HepG2 (cell line): ENCODE data around the gene DPH2. TPM values are rescaled to one million over a fixed set of nuclear protein-coding genes. Genes with fewer than 3 reads are reported as not detected.

Experiments
- ATF1 ChIP-seq: IDR thresholded peaks from 2 replicates; pipeline ENCODE4 v1.6.1; 2016; ENCODE audit warnings: mild to moderate bottlenecking, control low read depth
- ATF3 ChIP-seq: sonication (generic); formaldehyde crosslinking; IDR thresholded peaks from 2 replicates; pipeline ENCODE4 v1.4.0; 2020; ENCODE audit warnings: missing genetic modification reagents
- EHMT2 ChIP-seq: fragments of 200-600 bp; sonication (generic); IDR thresholded peaks from 2 replicates; pipeline ENCODE4 v1.7.0; 2017; ENCODE audit warnings: antibody characterized with exemption, low read depth, low read length, borderline replicate concordance
- GLMP ChIP-seq: sonication (generic); formaldehyde crosslinking; IDR thresholded peaks from 2 replicates; pipeline ENCODE4 v1.9.0; 2021; ENCODE audit warnings: missing genetic modification reagents, mild to moderate bottlenecking, borderline replicate concordance
- HOXA7 ChIP-seq: sonication (generic); formaldehyde crosslinking; IDR thresholded peaks from 2 replicates; pipeline ENCODE4 v1.8.1; 2022; ENCODE audit warnings: mild to moderate bottlenecking, missing genetic modification reagents, moderate library complexity
- HOXA9 ChIP-seq: sonication (generic); formaldehyde crosslinking; IDR thresholded peaks from 2 replicates; pipeline ENCODE4 v1.8.1; 2022; ENCODE audit warnings: missing genetic modification reagents, mild to moderate bottlenecking, moderate library complexity, borderline replicate concordance
- MED13 ChIP-seq: sonication (generic); formaldehyde crosslinking; IDR thresholded peaks from 2 replicates; pipeline ENCODE4 v1.5.0; 2020; ENCODE audit warnings: missing genetic modification reagents
- MTF2 ChIP-seq: sonication (generic); formaldehyde crosslinking; IDR thresholded peaks from 2 replicates; pipeline ENCODE4 v1.5.0; 2020; ENCODE audit warnings: missing genetic modification reagents, borderline replicate concordance
- MXI1 ChIP-seq: IDR thresholded peaks from 3 replicates; pipeline ENCODE4 v1.6.1; 2012; ENCODE audit warnings: low read depth, low read length, inconsistent platforms, borderline replicate concordance
- MYC ChIP-seq: sonication (generic); formaldehyde crosslinking; IDR thresholded peaks from 2 replicates; pipeline ENCODE4 v1.9.0; 2021; ENCODE audit warnings: missing genetic modification reagents, borderline replicate concordance
- NFKB2 ChIP-seq: sonication (generic); formaldehyde crosslinking; IDR thresholded peaks from 2 replicates; pipeline ENCODE4 v1.4.0; 2020; ENCODE audit warnings: missing genetic modification reagents, borderline replicate concordance
- PHF8 ChIP-seq: sonication (generic); formaldehyde crosslinking; IDR thresholded peaks from 2 replicates; pipeline ENCODE4 v1.5.0; 2020; ENCODE audit warnings: missing genetic modification reagents
- PRDM4 ChIP-seq: sonication (generic); formaldehyde crosslinking; IDR thresholded peaks from 2 replicates; pipeline ENCODE4 v1.9.0; 2021; ENCODE audit warnings: missing genetic modification reagents, borderline replicate concordance
- SMC3 ChIP-seq: IDR thresholded peaks from 2 replicates; pipeline ENCODE4 v1.6.1; 2011; ENCODE audit warnings: low read length, improper control_type of control experiment
- ZBTB20 ChIP-seq: sonication (generic); formaldehyde crosslinking; IDR thresholded peaks from 2 replicates; pipeline ENCODE4 v1.8.1; 2023; ENCODE audit warnings: missing genetic modification reagents, low read depth, mild to moderate bottlenecking, borderline replicate concordance
- ZKSCAN5 ChIP-seq: sonication (generic); formaldehyde crosslinking; IDR thresholded peaks from 2 replicates; pipeline ENCODE4 v1.5.1; 2020; ENCODE audit warnings: mild to moderate bottlenecking, missing genetic modification reagents
- ZNF12 ChIP-seq: sonication (generic); formaldehyde crosslinking; IDR thresholded peaks from 2 replicates; pipeline ENCODE4 v1.5.0; 2020; ENCODE audit warnings: missing genetic modification reagents
- ZNF264 ChIP-seq: sonication (generic); formaldehyde crosslinking; IDR thresholded peaks from 2 replicates; pipeline ENCODE4 v1.4.0; 2020; ENCODE audit warnings: missing genetic modification reagents
- polyA plus RNA-seq, 8 experiments: library from polyadenylated mRNA; depleted of rRNA in 3 of 8; stranded (reverse) in 7 of 8; unstranded in 1 of 8; fragments of >200 nt; fragmentation: Illumina TruSeq in 4 of 8; extraction: Trizol in 4 of 8; gene quantifications; 2 replicates each; pipeline versions ENCODE4 v1.2.1 to v1.2.3, GENCODE V29; 2011 to 2016; ENCODE audit warnings: low read depth in 4 of 8, missing spikeins in 1 of 8, mixed read lengths in 1 of 8; ENCODE audit not compliant: insufficient read depth in 1 of 8
- total RNA-seq, 5 experiments: library from RNA; depleted of rRNA; stranded (reverse); fragments of >200 nt; fragmentation: Illumina TruSeq; extraction: Trizol; gene quantifications; 2 replicates each; pipeline ENCODE4 v1.2.3, GENCODE V29; 2016; ENCODE audit warnings: low read depth in 1 of 5
- TF ChIP-seq, protein P1 (sequence below): sonication (generic); formaldehyde crosslinking; IDR thresholded peaks from 2 replicates; pipeline ENCODE4 v1.4.0; 2020; ENCODE audit warnings: missing genetic modification reagents
- TF ChIP-seq, protein P2 (sequence below): sonication (generic); formaldehyde crosslinking; IDR thresholded peaks from 2 replicates; pipeline ENCODE4 v1.4.0; 2020; ENCODE audit warnings: missing genetic modification reagents
- TF ChIP-seq, protein P3 (sequence below): sonication (generic); formaldehyde crosslinking; conservative IDR thresholded peaks from 2 replicates; pipeline ENCODE4 v1.4.0; 2020; ENCODE audit warnings: missing genetic modification reagents

The DPH2 gene
- total and polyA plus RNA-seq, 2 of the 13 experiments (the other 11 are each of a cell fraction or from before 2014, with no cell fraction given): 32.2 to 38.3 TPM

DNA sequence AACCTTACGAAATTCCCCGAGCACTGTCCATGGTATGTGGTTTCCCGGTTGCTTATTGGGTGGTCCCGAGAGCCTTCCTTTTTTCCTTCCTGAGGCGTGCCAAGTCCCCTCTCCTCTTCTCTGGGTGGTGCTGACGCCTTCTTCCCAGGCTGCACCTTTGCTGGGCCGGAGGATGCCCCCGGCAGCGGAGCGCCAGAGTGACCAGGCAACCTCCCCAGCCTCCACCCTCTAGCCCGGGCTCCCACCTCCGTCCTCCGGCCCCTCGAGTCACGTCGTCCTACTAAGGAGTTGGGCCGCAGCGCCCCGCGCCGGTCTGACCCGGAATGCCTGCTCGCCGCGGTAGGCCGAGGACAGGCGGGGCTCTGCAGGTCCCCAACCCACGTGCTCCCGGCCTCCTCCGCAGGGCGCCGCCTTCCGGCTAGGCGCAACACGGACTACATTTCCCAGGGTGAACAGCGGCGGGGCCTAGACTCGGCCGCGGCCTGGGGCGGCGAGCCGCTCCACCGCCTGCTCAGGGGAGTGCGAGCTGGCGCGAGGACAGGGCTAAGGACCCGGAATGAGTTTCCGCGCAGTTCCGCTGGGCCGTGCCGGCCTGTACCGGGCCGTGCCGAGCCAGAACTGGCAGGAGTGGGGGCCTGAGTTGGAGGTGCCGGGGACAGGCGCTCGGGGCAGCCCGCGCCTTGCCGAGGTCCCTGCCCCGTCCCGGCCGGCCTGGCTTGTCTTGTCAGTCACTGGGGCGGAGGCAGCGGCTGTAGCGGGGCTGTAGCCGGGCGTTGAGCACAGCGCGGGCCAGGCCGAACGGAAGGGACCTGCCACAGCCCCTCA is 23.4 kb upstream of the DPH2 start, which contains the start of gene IPO13 (continued):
- TF ChIP-seq GLMP (CRISPR knock-in tag) (no peak), EHMT2 (no peak), HOXA7 (CRISPR knock-in tag) (0 out of 2 replicates have a peak, but pooled peaks have one; percentile 49), ATF1 (no peak; the same call in 1 of the 2 replicates), HOXA9 (CRISPR knock-in tag) (peak; percentile 42; the same call in 1 of the 2 replicates), PHF8 (peak; percentile 90), NFKB2 (CRISPR knock-in tag) (peak; percentile 88; the same call in 1 of the 2 replicates), PRDM4 (CRISPR knock-in tag) (0 out of 2 replicates have a peak, but pooled peaks have one; percentile 15), ZBTB20 (no peak; the same call in 1 of the 2 replicates), MED13 (CRISPR knock-in tag) (peak; percentile 81; the same call in 1 of the 2 replicates), MYC (CRISPR knock-in tag) (peak; percentile 99), ZNF264 (CRISPR knock-in tag) (no peak; the same call in 1 of the 2 replicates), MTF2 (no peak), ZKSCAN5 (CRISPR knock-in tag) (no peak), SMC3 (no peak; the same call in 1 of the 2 replicates), MXI1 (peak; percentile 98), ZNF12 (CRISPR knock-in tag) (0 out of 2 replicates have a peak, but pooled peaks have one; percentile 4), ATF3 (CRISPR knock-in tag) (no peak)
- TF ChIP-seq, protein P1, sequence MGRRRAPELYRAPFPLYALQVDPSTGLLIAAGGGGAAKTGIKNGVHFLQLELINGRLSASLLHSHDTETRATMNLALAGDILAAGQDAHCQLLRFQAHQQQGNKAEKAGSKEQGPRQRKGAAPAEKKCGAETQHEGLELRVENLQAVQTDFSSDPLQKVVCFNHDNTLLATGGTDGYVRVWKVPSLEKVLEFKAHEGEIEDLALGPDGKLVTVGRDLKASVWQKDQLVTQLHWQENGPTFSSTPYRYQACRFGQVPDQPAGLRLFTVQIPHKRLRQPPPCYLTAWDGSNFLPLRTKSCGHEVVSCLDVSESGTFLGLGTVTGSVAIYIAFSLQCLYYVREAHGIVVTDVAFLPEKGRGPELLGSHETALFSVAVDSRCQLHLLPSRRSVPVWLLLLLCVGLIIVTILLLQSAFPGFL (CRISPR knock-in tag): no peak
- TF ChIP-seq, protein P2, sequence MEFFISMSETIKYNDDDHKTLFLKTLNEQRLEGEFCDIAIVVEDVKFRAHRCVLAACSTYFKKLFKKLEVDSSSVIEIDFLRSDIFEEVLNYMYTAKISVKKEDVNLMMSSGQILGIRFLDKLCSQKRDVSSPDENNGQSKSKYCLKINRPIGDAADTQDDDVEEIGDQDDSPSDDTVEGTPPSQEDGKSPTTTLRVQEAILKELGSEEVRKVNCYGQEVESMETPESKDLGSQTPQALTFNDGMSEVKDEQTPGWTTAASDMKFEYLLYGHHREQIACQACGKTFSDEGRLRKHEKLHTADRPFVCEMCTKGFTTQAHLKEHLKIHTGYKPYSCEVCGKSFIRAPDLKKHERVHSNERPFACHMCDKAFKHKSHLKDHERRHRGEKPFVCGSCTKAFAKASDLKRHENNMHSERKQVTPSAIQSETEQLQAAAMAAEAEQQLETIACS (CRISPR knock-in tag): 0 out of 2 replicates have a peak, but pooled peaks have one; percentile 22
- TF ChIP-seq, protein P3, sequence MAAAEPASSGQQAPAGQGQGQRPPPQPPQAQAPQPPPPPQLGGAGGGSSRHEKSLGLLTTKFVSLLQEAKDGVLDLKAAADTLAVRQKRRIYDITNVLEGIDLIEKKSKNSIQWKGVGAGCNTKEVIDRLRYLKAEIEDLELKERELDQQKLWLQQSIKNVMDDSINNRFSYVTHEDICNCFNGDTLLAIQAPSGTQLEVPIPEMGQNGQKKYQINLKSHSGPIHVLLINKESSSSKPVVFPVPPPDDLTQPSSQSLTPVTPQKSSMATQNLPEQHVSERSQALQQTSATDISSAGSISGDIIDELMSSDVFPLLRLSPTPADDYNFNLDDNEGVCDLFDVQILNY (CRISPR knock-in tag): peak; percentile 15; the same call in 1 of the 2 replicates
